Sigmoid colon (tissue), 7 donors: ENCODE measurements around the gene MRPS5. TPM values are rescaled to one million over a fixed set of nuclear protein-coding genes. Genes with fewer than 3 reads are reported as not detected.

Source experiments
- DNase-seq: peaks from one replicate; pipeline ENCODE4 v3.0.0-alpha.2; 2019
- H3K27ac ChIP-seq, 4 donors: fragments of 200-600 bp; sonication (generic); one replicate each; pipeline ENCODE4 v1.5.1; 2016 to 2019; ENCODE audit warnings: mild to moderate bottlenecking in 1 of 4
- H3K27me3 ChIP-seq, 3 donors: fragments of 200-600 bp; sonication (generic); one replicate each; pipeline ENCODE4 v1.5.1; 2019; ENCODE audit warnings: mild to moderate bottlenecking in 1 of 3
- H3K36me3 ChIP-seq, 4 donors: fragments of 200-600 bp; sonication (generic); one replicate each; pipeline ENCODE4 v1.5.1; 2016 to 2019
- H3K4me1 ChIP-seq, 4 donors: fragments of 200-600 bp; sonication (generic); one replicate each; pipeline ENCODE4 v1.5.1; 2017 to 2019
- H3K4me3 ChIP-seq, 4 donors: fragments of 200-600 bp; sonication (generic); one replicate each; pipeline ENCODE4 v1.5.1; 2017 to 2019; ENCODE audit warnings: mild to moderate bottlenecking in 2 of 4, moderate library complexity in 1 of 4
- H3K9me3 ChIP-seq, 4 donors: fragments of 200-600 bp in 3 of 4; sonication (generic) in 3 of 4; one replicate each; pipeline versions ENCODE4 v1.5.1 to v1.6.1; 2013 to 2019
- CTCF ChIP-seq, 4 experiments: fragments of 450-650 bp in 3 of 4; fragments of 200-600 bp in 1 of 4; IDR thresholded peaks; one replicate each; pipeline ENCODE4 v1.5.1; 2016 to 2019; ENCODE audit warnings: antibody characterized with exemption in 4 of 4, mild to moderate bottlenecking in 3 of 4, moderate library complexity in 2 of 4
- EP300 ChIP-seq, 4 donors: sonication (generic); formaldehyde crosslinking; IDR thresholded peaks; one replicate each; pipeline ENCODE4 v1.6.1; 2017; ENCODE audit warnings: antibody characterized with exemption in 4 of 4
- POLR2A ChIP-seq, 2 donors: fragments of 450-650 bp; IDR thresholded peaks; one replicate each; pipeline ENCODE4 v1.6.1; 2016; ENCODE audit warnings: antibody characterized with exemption in 2 of 2, mild to moderate bottlenecking in 2 of 2, moderate library complexity in 2 of 2
- POLR2AphosphoS5 ChIP-seq, 4 donors: sonication (generic); formaldehyde crosslinking; IDR thresholded peaks; one replicate each; pipeline ENCODE4 v1.6.1; 2017; ENCODE audit warnings: antibody characterized with exemption in 4 of 4
- WGBS, 2 donors: extraction: QIAGEN DNeasy Blood & Tissue Kit; methylation state at CpG; one replicate each; pipeline ENCODE4 v1.1.7; 2013; 5-methylcytosine and 5-hydroxymethylcytosine counted together
- intact Hi-C: fragments of 100-400 bp; cut with DNase I; formaldehyde crosslinking; loops from one replicate; pipeline ENCODE4 v1.15.1; 2023
- polyA plus RNA-seq, 3 donors: library from polyadenylated mRNA; stranded (reverse); fragments of 200-250 nt; gene quantifications; one replicate each; pipeline ENCODE4 v1.2.3, GENCODE V29; 2013
- total RNA-seq, 4 donors: library from RNA; depleted of rRNA; stranded (reverse); fragments of >200 nt; gene quantifications; one replicate each; pipeline ENCODE4 v1.1.0, GENCODE V29; 2016
- donor health status: healthy with polysubstance abuse.
- donor health status: Bipolar disorder and iron deficiency.
- donor health status: healthy.

The MRPS5 gene
- total and polyA plus RNA-seq, 7 donors = 43.5 to 78.3 (median 55.9) TPM

GRCh38 chr2:95047629-95048510 is 73.7 kb downstream of the MRPS5 start:
- H3K36me3 ChIP-seq = no peaks in the 10 kb centered on the region
- H3K27ac ChIP-seq = no peak overlapping the region
- no peak overlapping the region for H3K4me3 ChIP-seq
- H3K27me3 ChIP-seq = no peaks in the 10 kb centered on the region
- WGBS, 2 donors = 69 to 76% methylated on average over 17 of the region's 17 CpGs
- peaks cover 0 to 12% (median 10%) of the 10 kb centered on the region in 4 donors for H3K4me1 ChIP-seq
- peak; percentile 56 for DNase-seq
- no peak for TF ChIP-seq POLR2A (IDR thresholded peaks at IDR 0.05)
- no peak for TF ChIP-seq POLR2AphosphoS5 (IDR thresholded peaks at IDR 0.05)
- no peak for TF ChIP-seq EP300 (IDR thresholded peaks at IDR 0.05)
- TF ChIP-seq CTCF (IDR thresholded peaks at IDR 0.05) = no peak
- intact Hi-C loops = no loop called here
- H3K9me3 ChIP-seq = no peaks in the 10 kb centered on the region

- no peaks in the 10 kb centered on the region for H3K27me3 ChIP-seq
- no peaks in the 10 kb centered on the region for H3K9me3 ChIP-seq
- intact Hi-C loops = no loop called here
- peaks cover 0 to 16% (median 12%) of the 10 kb centered on the region in 4 donors for H3K4me1 ChIP-seq
- no peak overlapping the region for H3K27ac ChIP-seq
- DNase-seq = peak; percentile 58
- 91 to 93% methylated on average over 13 of the region's 13 CpGs for WGBS, 2 donors
- no peaks in the 10 kb centered on the region for H3K36me3 ChIP-seq
- TF ChIP-seq POLR2AphosphoS5 (IDR thresholded peaks at IDR 0.05) (no peak), POLR2A (IDR thresholded peaks at IDR 0.05) (no peak), CTCF (IDR thresholded peaks at IDR 0.05) (no peak), EP300 (IDR thresholded peaks at IDR 0.05) (no peak)
- H3K4me3 ChIP-seq = no peak overlapping the region
Measured at GRCh38 chr2:95046371-95047112, 75.1 kb downstream of the MRPS5 start.

- 77 to 84% methylated on average over 5 of the region's 5 CpGs for WGBS, 2 donors
- H3K27ac ChIP-seq = no peak overlapping the region
- no peaks in the 10 kb centered on the region for H3K9me3 ChIP-seq
- no peaks in the 10 kb centered on the region for H3K36me3 ChIP-seq
- no peaks in the 10 kb centered on the region for H3K27me3 ChIP-seq
- H3K4me3 ChIP-seq = no peak overlapping the region
- H3K4me1 ChIP-seq = peaks cover 0 to 16% (median 12%) of the 10 kb centered on the region in 4 donors
- peak; percentile 49 for DNase-seq
- intact Hi-C loops = no loop called here
- TF ChIP-seq CTCF (IDR thresholded peaks at IDR 0.05) (no peak), EP300 (IDR thresholded peaks at IDR 0.05) (no peak), POLR2AphosphoS5 (IDR thresholded peaks at IDR 0.05) (no peak), POLR2A (IDR thresholded peaks at IDR 0.05) (no peak)
Measured at GRCh38 chr2:95044601-95045000, 77.0 kb downstream of the MRPS5 start.

- Histone ChIP-seq H3K27me3 (no peaks in the 10 kb centered on the region), H3K9me3 (no peaks in the 10 kb centered on the region), H3K4me3 (peak overlapping the region in 1 of 4 donors; percentile 14), H3K36me3 (no peaks in the 10 kb centered on the region), H3K27ac (peak overlapping the region; percentile 64 to 79 (median 77)), H3K4me1 (peaks cover 0 to 16% (median 12%) of the 10 kb centered on the region in 4 donors)
- TF ChIP-seq EP300 (IDR thresholded peaks at IDR 0.05) (peak in 1 of 4 donors; percentile 38), POLR2AphosphoS5 (IDR thresholded peaks at IDR 0.05) (peak in 3 of 4 donors; percentile 31 to 68 (median 39)), POLR2A (IDR thresholded peaks at IDR 0.05) (no peak), CTCF (IDR thresholded peaks at IDR 0.05) (no peak)
- DNase-seq = peak; percentile 92
- intact Hi-C loops = no loop called here
- 35 to 48% methylated on average over 17 of the region's 17 CpGs for WGBS, 2 donors
Measured at GRCh38 chr2:95043300-95044093, 78.1 kb downstream of the MRPS5 start.
